Measurements from ENCODE around the gene VPS13D.

VPS13D gene

DNA sequence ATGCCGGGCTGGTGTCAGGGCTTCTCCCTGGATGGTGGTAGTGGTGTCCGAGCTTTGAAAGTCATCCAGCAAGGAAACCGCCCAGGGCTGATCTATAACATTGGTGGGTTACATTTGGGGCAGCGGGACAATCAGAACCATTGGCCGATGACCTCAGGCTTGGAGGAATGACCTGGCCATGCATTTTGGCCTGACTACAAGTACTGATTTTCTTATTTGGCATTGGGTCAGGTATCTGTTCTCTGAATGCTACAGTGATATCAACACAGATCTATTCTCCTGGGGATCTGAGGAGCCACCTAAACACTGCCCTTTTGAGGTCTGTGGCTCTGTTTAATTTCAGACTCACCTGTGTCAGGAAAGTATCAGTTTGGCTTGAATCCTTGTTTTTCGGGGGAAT, 128.7 kb downstream of the VPS13D start:
- TF ChIP-seq, protein P1, sequence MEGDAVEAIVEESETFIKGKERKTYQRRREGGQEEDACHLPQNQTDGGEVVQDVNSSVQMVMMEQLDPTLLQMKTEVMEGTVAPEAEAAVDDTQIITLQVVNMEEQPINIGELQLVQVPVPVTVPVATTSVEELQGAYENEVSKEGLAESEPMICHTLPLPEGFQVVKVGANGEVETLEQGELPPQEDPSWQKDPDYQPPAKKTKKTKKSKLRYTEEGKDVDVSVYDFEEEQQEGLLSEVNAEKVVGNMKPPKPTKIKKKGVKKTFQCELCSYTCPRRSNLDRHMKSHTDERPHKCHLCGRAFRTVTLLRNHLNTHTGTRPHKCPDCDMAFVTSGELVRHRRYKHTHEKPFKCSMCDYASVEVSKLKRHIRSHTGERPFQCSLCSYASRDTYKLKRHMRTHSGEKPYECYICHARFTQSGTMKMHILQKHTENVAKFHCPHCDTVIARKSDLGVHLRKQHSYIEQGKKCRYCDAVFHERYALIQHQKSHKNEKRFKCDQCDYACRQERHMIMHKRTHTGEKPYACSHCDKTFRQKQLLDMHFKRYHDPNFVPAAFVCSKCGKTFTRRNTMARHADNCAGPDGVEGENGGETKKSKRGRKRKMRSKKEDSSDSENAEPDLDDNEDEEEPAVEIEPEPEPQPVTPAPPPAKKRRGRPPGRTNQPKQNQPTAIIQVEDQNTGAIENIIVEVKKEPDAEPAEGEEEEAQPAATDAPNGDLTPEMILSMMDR (IDR thresholded peaks at IDR 0.05; ENCODE audit: control insufficient read depth, extremely low read depth, insufficient read depth), result no peak
- no peak for DNase-seq (ENCODE audit: low read depth)
- H3K4me3 ChIP-seq (ENCODE audit: low read depth, low read length), result no peak overlapping the region

DNA sequence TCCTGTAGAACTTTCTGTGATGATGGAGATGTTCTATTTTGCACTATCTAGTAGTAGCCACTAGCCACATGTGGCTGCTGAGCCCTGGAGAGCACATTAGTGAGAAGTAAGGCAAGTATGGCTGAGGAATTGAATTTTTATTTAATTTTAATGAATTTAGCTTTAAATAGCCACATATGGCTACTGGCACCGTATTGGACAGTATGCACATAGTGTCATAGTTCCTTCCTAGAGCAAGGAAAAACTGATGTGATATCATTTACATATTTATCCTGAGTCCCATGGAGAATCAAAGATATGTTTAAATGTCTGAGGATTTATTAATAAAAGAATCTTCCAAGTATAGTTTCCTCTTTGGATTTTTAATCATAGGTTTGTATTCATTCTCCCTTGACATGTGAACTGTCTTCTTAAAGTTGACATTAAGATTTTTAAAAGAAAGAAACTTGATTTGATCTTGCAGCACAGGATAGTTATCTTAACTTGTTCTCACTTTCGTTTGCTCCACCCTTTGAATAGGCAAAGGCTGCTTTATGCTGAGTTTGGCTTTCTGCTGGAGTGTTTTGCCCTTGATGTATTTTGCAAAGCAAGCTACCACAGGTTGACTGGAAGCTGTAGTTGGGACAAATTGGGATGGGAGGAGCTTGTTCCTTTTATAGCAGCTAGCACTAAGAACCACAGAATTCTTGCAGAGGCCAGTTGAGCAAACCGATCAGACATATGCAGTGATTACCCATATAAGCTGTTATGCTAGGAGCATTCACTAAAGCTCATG, 129.7 kb downstream of the VPS13D start:
- TF ChIP-seq, protein P1 (IDR thresholded peaks at IDR 0.05; ENCODE audit: control insufficient read depth, extremely low read depth, insufficient read depth), result no peak
- DNase-seq (ENCODE audit: low read depth), result no peak
- H3K4me3 ChIP-seq (ENCODE audit: low read depth, low read length), result no peak overlapping the region

DNA sequence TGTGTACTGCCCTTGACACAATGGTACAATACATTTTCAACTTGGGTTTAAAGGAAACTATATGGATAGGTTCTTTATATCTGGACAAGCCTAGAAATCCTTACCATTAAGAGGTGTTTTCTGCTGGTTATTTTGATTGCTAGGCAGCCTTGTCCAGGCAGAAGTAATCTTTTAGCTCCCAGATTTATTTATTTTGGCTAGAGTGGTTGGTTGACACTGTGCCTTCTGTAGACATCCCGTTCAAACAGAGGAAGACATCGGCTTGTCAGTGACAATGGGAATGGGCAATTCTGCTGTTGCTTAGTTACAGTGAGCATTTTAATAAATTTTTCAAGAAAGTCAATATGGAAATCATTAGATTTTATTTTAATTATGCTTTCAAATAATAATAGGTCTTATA, 138.8 kb downstream of the VPS13D start:
- DNase-seq (ENCODE audit: low read depth), result peak; percentile 81
- TF ChIP-seq, protein P1 (IDR thresholded peaks at IDR 0.05; ENCODE audit: control insufficient read depth, extremely low read depth, insufficient read depth), result no peak
- no peak overlapping the region for H3K4me3 ChIP-seq (ENCODE audit: low read depth, low read length)

DNA sequence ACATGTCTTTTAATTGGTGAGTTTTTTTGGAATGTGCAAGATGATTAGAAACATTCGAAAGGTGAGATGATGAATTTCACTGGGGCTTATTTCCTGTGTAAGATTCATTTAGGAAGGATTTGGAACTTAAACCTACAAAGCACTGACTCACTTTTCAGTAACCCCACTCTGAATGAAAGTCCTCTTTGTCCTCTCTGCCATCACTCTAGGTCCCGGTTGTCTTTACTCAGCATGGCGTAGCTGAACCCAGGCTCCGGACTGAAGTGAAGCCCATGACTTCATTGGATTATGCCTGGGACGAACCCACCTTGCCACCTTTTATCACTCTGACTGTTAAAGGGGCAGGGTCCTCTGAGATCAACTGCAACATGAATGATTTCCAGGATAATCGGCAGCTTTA, 139.4 kb downstream of the VPS13D start:
- TF ChIP-seq, protein P1 (IDR thresholded peaks at IDR 0.05; ENCODE audit: control insufficient read depth, extremely low read depth, insufficient read depth), result no peak
- DNase-seq (ENCODE audit: low read depth), result no peak
- H3K4me3 ChIP-seq (ENCODE audit: low read depth, low read length), result no peak overlapping the region

DNA sequence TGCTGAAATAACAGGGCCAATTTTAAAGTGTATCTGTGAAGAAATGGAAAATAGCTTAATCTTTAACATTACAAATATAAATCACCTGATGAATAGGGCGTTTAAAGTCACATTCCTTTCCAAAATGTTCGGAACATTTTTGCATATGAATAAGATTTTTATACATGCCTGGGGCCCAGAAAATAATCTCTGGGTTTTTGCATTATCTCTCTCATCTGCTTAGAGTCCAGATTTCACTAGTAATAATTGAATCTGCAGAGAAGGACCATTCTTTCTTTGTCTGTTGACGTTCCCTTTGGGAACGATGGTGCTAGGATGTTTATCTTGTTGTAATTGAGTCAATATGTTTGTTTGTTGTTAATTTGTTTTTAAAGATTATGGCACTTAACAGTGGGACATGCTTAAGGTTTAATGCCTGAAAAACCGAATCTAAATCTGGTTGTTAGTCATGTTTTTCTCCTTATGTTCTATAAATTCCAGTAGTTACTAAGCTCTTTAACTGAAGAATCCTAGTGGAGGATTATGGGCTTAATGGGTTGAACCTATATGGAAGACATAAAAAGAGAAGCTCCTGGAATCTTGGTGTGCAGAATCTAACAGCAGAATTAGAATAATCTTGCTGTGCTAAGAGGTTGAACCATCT, 140.6 kb downstream of the VPS13D start:
- no peak for DNase-seq (ENCODE audit: low read depth)
- TF ChIP-seq, protein P1 (IDR thresholded peaks at IDR 0.05; ENCODE audit: control insufficient read depth, extremely low read depth, insufficient read depth), result no peak
- H3K4me3 ChIP-seq (ENCODE audit: low read depth, low read length), result no peak overlapping the region

DNA sequence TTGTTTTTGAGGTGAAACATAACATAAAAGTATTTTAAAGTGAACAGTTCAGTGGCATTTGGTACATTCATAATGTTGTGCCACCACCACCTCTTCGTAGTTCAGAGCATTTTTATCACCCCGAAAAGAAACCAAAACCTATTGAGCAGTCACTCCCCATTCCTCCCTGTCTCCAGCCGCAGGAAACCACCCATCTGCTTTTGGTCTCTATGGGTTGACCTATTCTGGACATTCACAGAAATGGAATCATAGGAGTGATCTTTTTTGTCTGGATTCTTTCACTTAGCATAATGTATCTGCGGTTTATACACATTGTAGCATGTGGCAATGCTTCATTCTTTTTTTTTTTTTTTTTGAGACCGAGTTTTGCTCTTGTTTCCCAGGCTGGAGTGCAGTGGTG, 141.2 kb downstream of the VPS13D start:
- H3K4me3 ChIP-seq (ENCODE audit: low read depth, low read length), result no peak overlapping the region
- TF ChIP-seq, protein P1 (IDR thresholded peaks at IDR 0.05; ENCODE audit: control insufficient read depth, extremely low read depth, insufficient read depth), result no peak
- no peak for DNase-seq (ENCODE audit: low read depth)

Data from LNCaP clone FGC (cell line).